HG03342 (cell line): ENCODE results near the gene RGP1.

Experiments used
- ATAC-seq: cut with Tn5 transposase; IDR thresholded peaks from one replicate; pipeline ENCODE4 v1.9.1; 2021; ENCODE audit warnings: mild to moderate bottlenecking, moderate library complexity; ENCODE audit not compliant: unreplicated experiment

RGP1 gene

GRCh38 chr9:35766997-35767396 lies 17.9 kb downstream of the RGP1 start:
- no peak for ATAC-seq

GRCh38 chr9:35767458-35767857 lies 18.4 kb downstream of the RGP1 start:
- no peak for ATAC-seq

GRCh38 chr9:35769763-35770162 lies 20.7 kb downstream of the RGP1 start:
- ATAC-seq: no peak

- no peak for ATAC-seq
Observed at GRCh38 chr9:35771075-35771433, 22.0 kb downstream of the RGP1 start.

GRCh38 chr9:35771534-35771933 lies 22.4 kb downstream of the RGP1 start:
- ATAC-seq: no peak

- ATAC-seq: no peak
Observed at GRCh38 chr9:35771943-35772342, 22.9 kb downstream of the RGP1 start.

- ATAC-seq: no peak
Observed at GRCh38 chr9:35774907-35775635, 26.0 kb downstream of the RGP1 start.

- ATAC-seq: no peak
Observed at GRCh38 chr9:35776018-35776417, 26.9 kb downstream of the RGP1 start.

GRCh38 chr9:35778496-35778895 lies 29.4 kb downstream of the RGP1 start:
- ATAC-seq: no peak

GRCh38 chr9:35781066-35781465 lies 32.0 kb downstream of the RGP1 start:
- ATAC-seq: no peak

- ATAC-seq: no peak
Observed at GRCh38 chr9:35783418-35783817, 34.3 kb downstream of the RGP1 start.

- no peak for ATAC-seq
Observed at GRCh38 chr9:35789541-35789940, 40.5 kb downstream of the RGP1 start.

GRCh38 chr9:35790025-35790384 lies 40.9 kb downstream of the RGP1 start:
- ATAC-seq: no peak

GRCh38 chr9:35790385-35791296 lies 41.6 kb downstream of the RGP1 start:
- ATAC-seq: no peak

- no peak for ATAC-seq
Observed at GRCh38 chr9:35791297-35791921, 42.3 kb downstream of the RGP1 start, which contains the start of gene NPR2. NPR2 (plus strand) TSS chr9:35791591; CDS start chr9:35792409, 818 bp downstream.

GRCh38 chr9:35792024-35792813 lies 43.1 kb downstream of the RGP1 start:
- no peak for ATAC-seq

GRCh38 chr9:35792826-35793225 lies 43.7 kb downstream of the RGP1 start:
- ATAC-seq: no peak

- ATAC-seq: no peak
Observed at GRCh38 chr9:35793461-35793860, 44.4 kb downstream of the RGP1 start.

- ATAC-seq: no peak
Observed at GRCh38 chr9:35795695-35796094, 46.6 kb downstream of the RGP1 start.

- ATAC-seq: no peak
Observed at GRCh38 chr9:35797311-35798109, 48.4 kb downstream of the RGP1 start.
